Measurements from ENCODE around the gene SMCP.

The SMCP gene

DNA sequence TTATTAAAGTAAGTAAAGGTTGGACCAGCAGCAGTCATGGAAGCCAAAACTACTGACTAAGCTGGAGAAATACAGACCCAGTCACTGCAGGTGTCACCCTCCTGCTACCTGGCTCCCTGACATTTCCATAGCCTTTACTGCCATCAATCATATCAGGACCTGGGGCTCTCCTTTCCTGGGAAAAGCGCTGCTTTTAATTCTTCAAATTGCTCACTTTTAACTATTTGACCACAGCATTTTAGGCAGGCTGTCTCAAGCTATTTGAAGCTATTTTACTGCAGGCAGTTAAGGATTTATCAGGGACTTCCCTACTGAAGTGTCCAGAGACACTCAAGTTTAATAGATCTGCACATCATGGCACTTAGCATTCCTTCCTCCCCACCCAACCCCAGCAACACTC lies 34.3 kb downstream of the SMCP start:
- DNase-seq, result no peak
- no peak for TF ChIP-seq CTCF (IDR thresholded peaks at IDR 0.05)
- Histone ChIP-seq H3K4me1 (no peaks in the 10 kb centered on the region), H3K9me3 (no peaks in the 10 kb centered on the region), H3K36me3 (no peaks in the 10 kb centered on the region), H3K27ac (no peak overlapping the region), H3K27me3 (peaks cover 0 to 9% of the 10 kb centered on the region in 2 donors), H3K4me3 (no peak overlapping the region)
- intact Hi-C loops (cut with DNase I; ENCODE audit: low total_unique reads), result no loop called here

DNA sequence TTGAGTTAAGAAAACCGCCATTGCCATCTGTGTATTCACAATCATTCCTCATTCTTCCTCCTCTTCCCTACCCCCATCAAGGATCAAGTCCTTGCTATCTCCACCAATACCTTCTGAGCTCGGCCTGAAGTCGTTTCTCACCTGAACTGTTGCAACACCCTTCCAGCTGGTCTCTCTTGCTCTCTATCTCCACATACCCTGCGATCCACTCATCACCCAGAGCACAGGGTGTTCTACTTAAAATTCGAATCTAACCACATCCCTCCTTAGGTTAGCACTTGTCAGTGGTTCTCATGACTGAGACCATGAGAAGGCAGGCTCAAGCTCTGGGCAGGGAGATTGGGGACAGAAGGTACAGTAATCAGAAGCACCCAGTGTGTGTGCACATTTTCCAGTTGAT lies 34.8 kb downstream of the SMCP start:
- intact Hi-C loops (cut with DNase I; ENCODE audit: low total_unique reads), result no loop called here
- no peaks in the 10 kb centered on the region for H3K9me3 ChIP-seq
- H3K4me3 ChIP-seq, result no peak overlapping the region
- H3K27me3 ChIP-seq, result peaks cover 0 to 9% of the 10 kb centered on the region in 2 donors
- no peaks in the 10 kb centered on the region for H3K36me3 ChIP-seq
- no peak overlapping the region for H3K27ac ChIP-seq
- no peak for TF ChIP-seq CTCF (IDR thresholded peaks at IDR 0.05)
- no peak for DNase-seq
- H3K4me1 ChIP-seq, result no peaks in the 10 kb centered on the region

GRCh38 chr1:152917794-152918193 lies 39.7 kb downstream of the SMCP start:
- no peak for TF ChIP-seq CTCF (IDR thresholded peaks at IDR 0.05)
- intact Hi-C loops (cut with DNase I; ENCODE audit: low total_unique reads), result no loop called here
- H3K4me3 ChIP-seq, result no peak overlapping the region
- no peaks in the 10 kb centered on the region for H3K9me3 ChIP-seq
- H3K36me3 ChIP-seq, result no peaks in the 10 kb centered on the region
- H3K27me3 ChIP-seq, result no peaks in the 10 kb centered on the region
- H3K4me1 ChIP-seq, result no peaks in the 10 kb centered on the region
- H3K27ac ChIP-seq, result no peak overlapping the region
- DNase-seq, result no peak

DNA sequence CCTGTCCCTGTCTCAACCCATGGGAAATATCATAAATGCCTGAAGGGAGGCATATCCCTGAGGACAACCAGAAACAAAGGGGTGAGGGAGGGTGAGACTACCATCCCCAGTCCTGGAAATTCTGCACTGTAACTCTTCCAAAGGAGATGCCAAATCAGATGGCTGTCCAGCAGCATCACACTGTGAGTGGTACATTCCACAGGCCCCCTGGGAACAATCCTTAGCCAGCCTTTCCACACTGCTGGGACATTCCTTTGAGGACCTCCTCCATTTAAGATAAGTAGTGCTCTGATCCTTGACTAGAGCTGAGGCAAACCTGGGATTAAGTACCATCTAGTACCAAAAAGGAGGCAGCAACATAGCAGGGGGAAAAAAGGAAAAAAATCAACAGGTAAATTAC lies 40.9 kb downstream of the SMCP start:
- TF ChIP-seq CTCF (IDR thresholded peaks at IDR 0.05), result no peak
- intact Hi-C loops (cut with DNase I; ENCODE audit: low total_unique reads), result no loop called here
- H3K27ac ChIP-seq, result no peak overlapping the region

DNA sequence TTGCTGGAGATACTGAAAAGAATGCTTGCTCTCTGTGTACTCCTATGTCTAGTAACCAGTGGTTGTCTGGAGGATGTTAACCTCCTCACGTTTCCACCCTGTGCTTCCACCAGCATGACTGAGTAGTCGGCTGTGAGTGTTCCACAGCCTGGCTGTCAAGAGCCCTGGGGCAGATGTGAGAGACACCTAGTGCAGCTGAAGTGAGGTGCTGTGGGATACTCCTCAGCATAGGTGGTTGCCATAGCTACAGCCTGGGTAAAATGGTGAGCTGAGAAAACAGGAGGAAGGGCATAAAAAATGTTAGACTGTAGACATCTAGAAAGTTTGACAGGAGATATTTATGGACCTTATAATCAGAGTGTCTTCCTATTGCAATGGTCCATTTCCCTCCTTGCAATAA lies 46.1 kb downstream of the SMCP start:
- no peak for DNase-seq
- intact Hi-C loops (cut with DNase I; ENCODE audit: low total_unique reads), result no loop called here
- TF ChIP-seq CTCF (IDR thresholded peaks at IDR 0.05), result no peak

More for the DNA sequence above, 40.9 kb downstream of the SMCP start:
- no peak for DNase-seq
- H3K9me3 ChIP-seq, result no peaks in the 10 kb centered on the region
- no peaks in the 10 kb centered on the region for H3K4me1 ChIP-seq
- no peaks in the 10 kb centered on the region for H3K27me3 ChIP-seq
- H3K36me3 ChIP-seq, result no peaks in the 10 kb centered on the region
- H3K4me3 ChIP-seq, result no peak overlapping the region

GRCh38 chr1:152926091-152926490 lies 48.0 kb downstream of the SMCP start:
- Histone ChIP-seq H3K9me3 (no peaks in the 10 kb centered on the region), H3K36me3 (no peaks in the 10 kb centered on the region), H3K4me3 (no peak overlapping the region)

More for the DNA sequence above, 46.1 kb downstream of the SMCP start:
- no peaks in the 10 kb centered on the region for H3K4me1 ChIP-seq
- H3K9me3 ChIP-seq, result no peaks in the 10 kb centered on the region
- H3K36me3 ChIP-seq, result no peaks in the 10 kb centered on the region
- H3K27me3 ChIP-seq, result no peaks in the 10 kb centered on the region
- H3K27ac ChIP-seq, result no peak overlapping the region
- H3K4me3 ChIP-seq, result no peak overlapping the region

More at GRCh38 chr1:152926091-152926490, 48.0 kb downstream of the SMCP start:
- no peak overlapping the region for H3K27ac ChIP-seq
- intact Hi-C loops (cut with DNase I; ENCODE audit: low total_unique reads), result no loop called here
- DNase-seq, result no peak
- H3K4me1 ChIP-seq, result no peaks in the 10 kb centered on the region
- no peak for TF ChIP-seq CTCF (IDR thresholded peaks at IDR 0.05)
- H3K27me3 ChIP-seq, result no peaks in the 10 kb centered on the region

Data from tibial artery (tissue), 4 donors.